Measurements from ENCODE around the gene MED9.

GRCh38 chr17:17518014-17518413, 41.2 kb downstream of the MED9 start:
- TF ChIP-seq POLR2AphosphoS5 (IDR thresholded peaks at IDR 0.05) (no peak), CTCF (IDR thresholded peaks at IDR 0.05) (no peak), POLR2A (IDR thresholded peaks at IDR 0.05) (no peak), EP300 (IDR thresholded peaks at IDR 0.05) (no peak)
